GM21515 (cell line): Measurements from ENCODE around the gene C3orf20.
A peak's percentile ranks its signal among the peaks of the same experiment; 100 is the strongest.
"Not testable (repeated sequence)": the region's sequence is repeated elsewhere in the genome, so short reads cannot be mapped to it uniquely, and the experiment has no call there.

Experiments used
- ATAC-seq: cut with Tn5 transposase; IDR thresholded peaks from one replicate; pipeline ENCODE4 v1.9.1; 2021; ENCODE audit not compliant: unreplicated experiment

Gene C3orf20

GRCh38 chr3:14649466-14649865, 25.5 kb upstream of the C3orf20 start:
- no peak for ATAC-seq

- ATAC-seq, result no peak
These were observed 24.7 kb upstream of the C3orf20 start for GRCh38 chr3:14650193-14650592.

GRCh38 chr3:14651440-14652251, 23.3 kb upstream of the C3orf20 start, which contains the start of gene CCDC174:
TSS of gene CCDC174 (plus strand) at chr3:14651762. CDS start at chr3:14651837, 75 bp downstream.
- ATAC-seq, result peak; percentile 99

- not testable (repeated sequence) for ATAC-seq
These were observed 22.5 kb upstream of the C3orf20 start for GRCh38 chr3:14652360-14652907.

GRCh38 chr3:14657579-14657978, 17.4 kb upstream of the C3orf20 start:
- ATAC-seq, result no peak

GRCh38 chr3:14658978-14659377, 16.0 kb upstream of the C3orf20 start:
- ATAC-seq, result no peak

GRCh38 chr3:14660942-14661341, 14.0 kb upstream of the C3orf20 start:
- ATAC-seq, result no peak

- ATAC-seq, result no peak
These were observed 11.4 kb upstream of the C3orf20 start for GRCh38 chr3:14663396-14664135.

- ATAC-seq, result no peak
These were observed 10.8 kb upstream of the C3orf20 start for GRCh38 chr3:14664170-14664569.

GRCh38 chr3:14672588-14672987, 2.4 kb upstream of the C3orf20 start:
- no peak for ATAC-seq

- no peak for ATAC-seq
These were observed 1.9 kb downstream of the C3orf20 start for GRCh38 chr3:14676881-14677280.

- no peak for ATAC-seq
These were observed 3.1 kb downstream of the C3orf20 start for GRCh38 chr3:14678015-14678503.

- no peak for ATAC-seq
These were observed 5.2 kb downstream of the C3orf20 start for GRCh38 chr3:14680115-14680514.

GRCh38 chr3:14680716-14681115, 5.8 kb downstream of the C3orf20 start:
- no peak for ATAC-seq

- ATAC-seq, result no peak
These were observed 9.5 kb downstream of the C3orf20 start for GRCh38 chr3:14684447-14684846.

GRCh38 chr3:14685179-14685578, 10.2 kb downstream of the C3orf20 start:
- no peak for ATAC-seq

- no peak for ATAC-seq
These were observed 12.4 kb downstream of the C3orf20 start for GRCh38 chr3:14687360-14687759.

GRCh38 chr3:14688525-14688924, 13.6 kb downstream of the C3orf20 start:
- no peak for ATAC-seq

- no peak for ATAC-seq
These were observed 14.5 kb downstream of the C3orf20 start for GRCh38 chr3:14689247-14689980.

- ATAC-seq, result peak; percentile 26
These were observed 16.3 kb downstream of the C3orf20 start for GRCh38 chr3:14691239-14691638.

- ATAC-seq, result no peak
These were observed 16.8 kb downstream of the C3orf20 start for GRCh38 chr3:14691719-14692118.
